Activated CD4-positive, alpha-beta T cell treated with anti-CD3 and anti-CD28 coated beads, Interleukin-10, Interleukin-2, amounts not matched to agents 100 ng/mL and 50 ng/mL, durations not matched to agents 16 hours and 8 hours (primary cell): ENCODE results near the gene BOLL.
"Not testable (repeated sequence)": the region's sequence is repeated elsewhere in the genome, so short reads cannot be mapped to it uniquely, and the experiment has no call there.

Experiments
- DNase-seq: peaks from one replicate; pipeline ENCODE4 v3.0.0-alpha.2; 2020

Gene BOLL

GRCh38 chr2:197793456-197793855, 8.3 kb upstream of the BOLL start:
- DNase-seq: no peak

DNA sequence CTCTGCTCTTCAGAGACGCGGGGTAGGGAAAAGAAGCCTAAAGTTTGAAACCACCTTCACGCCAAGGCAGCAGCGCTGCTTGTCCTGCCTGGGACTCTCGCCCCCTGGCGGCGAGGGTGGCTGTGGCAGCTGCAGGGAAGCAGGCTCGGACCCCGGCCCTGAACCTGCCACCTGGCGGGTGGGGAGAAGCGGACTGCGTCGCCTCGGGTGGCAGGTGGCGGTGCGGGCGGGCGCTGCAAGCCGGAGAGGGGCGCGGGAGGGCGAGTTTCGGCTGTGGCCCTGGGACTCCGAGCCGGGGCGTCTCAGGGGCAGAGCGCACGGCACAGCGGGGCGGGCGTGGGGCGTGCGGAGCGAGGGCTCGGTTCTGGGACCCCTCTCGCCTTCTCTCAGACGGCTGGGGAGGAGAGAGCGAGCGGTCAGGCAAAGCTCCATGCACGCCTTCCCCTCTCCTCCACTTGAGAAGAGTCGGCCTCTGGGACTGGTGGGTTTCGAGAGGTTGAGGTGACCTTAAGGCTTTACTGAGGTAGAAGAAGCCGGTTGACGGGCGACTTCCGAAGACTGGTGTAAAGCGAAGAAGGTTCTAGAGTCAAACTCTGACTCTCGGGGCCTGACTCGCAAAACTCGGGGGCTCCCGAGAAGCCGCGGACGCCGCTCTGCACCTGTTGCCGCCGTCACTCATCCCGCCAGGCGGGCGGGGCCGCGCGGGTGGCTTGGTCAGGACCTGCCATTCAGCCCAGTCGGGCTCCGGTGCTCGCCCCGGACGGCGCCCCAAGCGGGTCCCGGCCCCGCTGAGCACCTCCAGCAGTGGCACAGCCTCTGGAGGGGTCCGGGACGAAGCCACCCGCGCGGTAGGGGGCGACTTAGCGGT, 1.1 kb upstream of the BOLL start:
- peak; percentile 73 for DNase-seq

DNA sequence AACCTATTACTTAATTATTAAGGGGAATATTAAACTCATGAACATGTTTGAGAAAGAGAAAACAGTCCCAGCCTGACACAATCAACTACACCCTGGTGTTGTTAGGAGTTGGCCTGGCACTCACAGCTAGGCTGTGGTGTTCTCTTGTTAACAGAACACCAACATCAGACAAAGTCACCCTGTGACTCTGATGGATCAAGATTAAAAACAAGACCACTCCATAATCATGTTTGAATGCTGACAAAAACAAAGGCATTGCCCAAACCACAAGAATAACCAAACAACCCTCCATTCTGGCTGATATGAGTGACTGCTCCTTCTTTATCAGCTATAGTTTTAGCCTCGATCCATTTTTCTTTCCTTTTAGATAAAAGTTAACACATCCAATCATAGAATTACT, 3.0 kb downstream of the BOLL start:
- DNase-seq: peak; percentile 19

DNA sequence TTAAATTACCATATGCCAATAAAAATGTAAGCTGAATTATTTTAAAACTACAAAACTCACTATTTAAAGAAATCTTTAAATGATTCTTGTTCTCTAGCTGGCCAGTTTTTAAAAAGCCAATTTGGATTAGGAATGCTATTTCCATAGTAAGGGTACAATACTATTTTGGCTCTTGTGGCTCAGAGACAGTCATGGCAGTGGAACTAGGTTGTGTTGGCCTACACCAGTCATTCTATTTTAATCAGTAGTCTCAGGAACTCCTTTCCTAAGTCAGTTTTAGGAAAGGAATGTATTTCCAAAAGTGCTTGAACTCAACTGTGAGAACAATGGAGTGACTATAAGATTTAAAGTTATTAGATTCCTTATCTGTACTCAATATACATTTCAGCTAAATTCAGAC, 5.9 kb downstream of the BOLL start:
- no peak for DNase-seq

- DNase-seq: peak; percentile 41
Measured at GRCh38 chr2:197777823-197778407, 7.2 kb downstream of the BOLL start.

GRCh38 chr2:197760293-197760657, 24.8 kb downstream of the BOLL start:
- no peak for DNase-seq

DNA sequence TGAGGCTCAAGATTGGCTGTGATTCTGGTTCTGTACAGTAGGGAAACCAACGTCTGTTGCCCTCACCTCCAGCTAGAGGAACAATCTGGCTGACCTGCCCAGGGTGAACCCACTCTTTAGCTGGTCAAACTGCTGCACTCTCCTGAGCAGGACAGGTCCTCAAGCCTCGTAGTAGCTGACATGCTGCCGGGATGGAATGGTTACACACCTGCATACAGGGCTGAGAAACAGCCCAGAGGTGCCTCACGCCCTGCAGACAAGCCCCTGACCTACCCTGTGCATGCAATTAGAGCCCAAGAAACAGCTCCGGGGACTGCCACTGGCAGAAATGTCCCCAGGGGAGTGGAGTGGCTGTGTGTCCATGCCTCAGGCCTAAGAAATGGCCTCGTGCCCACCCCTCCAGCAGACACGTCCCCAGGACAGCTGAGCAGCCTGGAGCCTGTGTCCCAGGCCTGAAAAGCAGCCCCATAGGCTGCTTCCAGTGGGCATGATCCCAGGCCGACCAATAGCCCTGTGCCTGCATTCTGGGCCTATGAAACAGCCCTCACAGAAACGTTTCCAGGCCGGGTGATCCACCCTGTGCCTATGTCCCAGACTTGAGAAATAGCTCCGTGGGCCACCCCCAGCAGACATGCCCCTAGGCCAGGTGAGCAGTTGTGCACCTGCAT, 25.4 kb downstream of the BOLL start:
- DNase-seq: no peak

GRCh38 chr2:197759013-197759412, 26.1 kb downstream of the BOLL start:
- no peak for DNase-seq

GRCh38 chr2:197740200-197740599, 44.9 kb downstream of the BOLL start:
- no peak for DNase-seq

- DNase-seq: not testable (repeated sequence)
Measured at GRCh38 chr2:197728555-197729544, 56.3 kb downstream of the BOLL start.

DNA sequence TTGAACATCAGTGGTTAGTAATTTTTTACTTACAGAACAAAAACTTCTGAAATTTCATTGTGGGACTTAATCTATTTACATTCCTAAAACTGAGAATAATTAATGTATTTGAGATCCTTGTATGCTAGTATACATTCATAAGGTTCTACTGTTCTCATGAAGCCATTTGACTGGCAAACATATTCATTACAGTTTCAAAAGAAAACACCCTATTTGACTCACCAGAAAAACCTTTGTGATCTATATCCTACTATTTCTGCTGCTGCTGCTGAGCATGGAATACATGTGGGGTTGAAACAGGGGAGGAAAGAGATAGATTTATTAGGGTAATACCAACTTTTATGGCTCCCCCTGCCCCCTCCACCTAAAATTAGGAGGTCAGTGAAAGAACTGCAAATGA, 58.1 kb downstream of the BOLL start:
- DNase-seq: no peak

- DNase-seq: no peak
Measured at GRCh38 chr2:197717863-197718262, 67.3 kb downstream of the BOLL start.

GRCh38 chr2:197713271-197713670, 71.8 kb downstream of the BOLL start:
- DNase-seq: no peak

DNA sequence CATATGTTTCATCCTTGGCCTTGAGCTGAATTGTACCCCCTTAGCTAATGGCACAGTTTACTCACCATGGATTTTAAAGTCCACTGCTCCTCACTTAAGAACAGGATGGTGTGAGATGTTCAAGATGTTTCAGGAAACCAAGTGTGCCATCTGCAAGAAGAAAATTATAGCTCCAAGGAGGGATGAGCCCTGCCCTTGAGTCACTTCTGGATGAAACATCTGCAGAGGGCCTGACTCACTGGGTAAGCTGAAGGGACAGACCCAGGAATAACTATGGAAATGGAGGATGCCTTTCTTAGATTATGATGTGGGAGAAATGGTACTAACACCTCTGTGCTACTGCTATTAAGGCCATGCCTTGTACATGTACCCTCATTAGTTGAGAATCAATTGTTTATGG, 73.5 kb downstream of the BOLL start:
- no peak for DNase-seq

DNA sequence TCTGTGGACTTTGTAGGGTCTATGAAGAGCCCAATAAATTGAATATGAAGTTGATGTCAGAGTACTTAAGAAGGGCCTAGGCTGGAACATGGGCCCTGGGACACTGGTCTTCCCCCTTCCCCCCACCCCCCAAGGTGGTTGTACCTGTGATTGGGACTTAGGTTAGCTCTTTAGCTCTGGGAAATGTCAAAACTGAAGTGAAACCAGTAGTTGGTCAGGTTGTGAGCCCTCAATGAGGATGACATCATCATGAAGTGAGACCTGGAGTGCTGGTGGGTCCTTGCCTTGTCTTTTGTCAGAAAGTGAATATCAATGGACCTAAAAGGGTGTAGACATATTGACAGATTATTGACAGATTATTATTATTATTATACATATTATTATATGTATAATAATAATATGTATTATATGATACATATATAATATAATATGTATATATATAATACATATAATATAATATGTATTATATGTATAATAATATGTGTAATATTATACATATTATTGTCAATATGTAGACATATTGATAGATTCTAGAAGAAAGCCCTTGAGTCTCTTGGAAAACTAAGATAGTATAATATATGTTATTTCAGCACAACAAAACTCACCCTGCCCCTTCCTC, 74.6 kb downstream of the BOLL start:
- peak; percentile 71 for DNase-seq

GRCh38 chr2:197709140-197709539, 76.0 kb downstream of the BOLL start:
- not testable (repeated sequence) for DNase-seq

- DNase-seq: no peak
Measured at GRCh38 chr2:197708331-197708730, 76.8 kb downstream of the BOLL start.

DNA sequence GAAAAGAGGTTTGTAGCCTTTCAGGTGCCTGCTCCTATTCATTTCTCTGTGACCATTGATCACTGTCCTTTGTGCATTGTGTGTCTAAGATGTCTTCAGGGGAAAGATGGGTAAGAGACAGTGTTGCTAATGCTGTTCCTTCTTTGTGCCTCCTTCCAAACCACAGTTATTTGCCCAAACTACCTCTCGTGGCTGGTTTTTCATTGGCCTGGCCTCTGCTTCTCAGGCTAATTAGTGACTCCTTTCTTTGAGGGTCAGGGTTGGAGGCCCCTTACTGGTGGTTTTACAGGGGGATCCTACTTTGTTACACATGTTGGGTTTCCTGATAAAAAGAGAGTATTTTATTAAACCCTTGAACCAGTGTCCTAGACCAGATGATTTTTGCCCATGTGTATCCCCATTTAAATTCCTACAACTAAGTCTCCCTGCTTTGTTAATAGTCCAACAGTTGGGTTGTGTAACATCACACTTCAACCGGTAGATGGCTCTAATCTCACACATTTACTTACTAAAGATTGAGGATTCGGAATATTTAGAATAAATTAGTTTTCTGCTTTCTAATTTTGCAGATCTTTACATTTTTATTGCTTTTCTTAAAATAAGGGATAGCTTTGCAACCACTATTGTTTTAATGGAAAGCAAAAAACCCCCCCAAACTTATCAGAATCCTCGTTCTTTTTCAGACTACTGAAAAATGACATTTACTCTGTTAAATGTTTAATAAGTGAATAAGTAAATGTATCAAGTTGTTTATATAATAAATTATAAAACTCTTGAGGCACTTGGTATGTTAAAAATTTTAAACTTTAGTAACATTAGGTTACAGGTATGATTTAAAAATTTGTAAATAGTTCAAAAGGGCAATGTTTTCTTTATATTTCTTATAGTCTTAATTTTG, 77.6 kb downstream of the BOLL start:
- peak; percentile 53 for DNase-seq

- no peak for DNase-seq
Measured at GRCh38 chr2:197706839-197707207, 78.3 kb downstream of the BOLL start.

DNA sequence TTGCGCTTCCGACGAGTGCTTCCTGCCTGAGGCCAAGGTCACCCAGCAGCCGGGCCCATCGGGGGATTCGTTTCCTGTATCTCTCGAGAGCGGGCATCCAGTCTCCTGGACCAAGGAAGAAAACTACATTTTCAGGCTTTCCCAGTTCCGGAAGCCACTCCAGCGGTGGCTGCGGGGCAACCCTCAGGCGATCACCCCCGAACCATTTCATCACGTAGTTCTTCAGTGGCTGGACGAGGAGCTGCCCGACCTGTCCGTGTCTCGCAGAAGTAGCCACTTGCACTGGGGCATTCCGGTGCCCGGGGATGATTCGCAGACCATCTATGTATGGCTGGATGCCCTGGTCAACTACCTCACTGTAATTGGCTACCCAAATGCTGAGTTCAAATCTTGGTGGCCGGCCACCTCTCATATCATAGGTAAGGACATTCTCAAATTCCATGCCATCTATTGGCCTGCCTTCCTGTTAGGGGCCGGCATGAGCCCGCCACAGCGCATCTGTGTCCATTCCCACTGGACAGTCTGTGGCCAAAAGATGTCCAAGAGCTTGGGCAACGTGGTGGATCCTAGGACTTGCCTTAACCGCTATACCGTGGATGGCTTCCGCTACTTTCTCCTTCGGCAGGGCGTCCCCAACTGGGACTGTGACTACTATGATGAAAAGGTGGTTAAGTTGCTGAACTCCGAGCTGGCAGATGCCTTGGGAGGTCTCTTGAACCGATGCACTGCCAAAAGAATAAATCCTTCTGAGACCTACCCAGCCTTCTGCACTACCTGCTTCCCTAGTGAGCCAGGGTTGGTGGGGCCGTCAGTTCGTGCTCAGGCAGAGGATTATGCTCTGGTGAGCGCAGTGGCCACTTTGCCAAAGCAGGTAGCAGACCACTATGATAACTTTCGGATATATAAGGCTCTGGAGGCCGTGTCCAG, 78.9 kb downstream of the BOLL start:
- no peak for DNase-seq
